ENCODE data around the gene DTWD2. TPM values are rescaled to one million over a fixed set of nuclear protein-coding genes. Genes with fewer than 3 reads are reported as not detected.

DTWD2 gene
- total and polyA plus RNA-seq, 2 of the 4 experiments (the other 2 are of a cell fraction): 1.2 to 1.8 TPM

GRCh38 chr5:118891252-118891651, 97.1 kb downstream of the DTWD2 start:
- CTCF ChIA-PET: no interaction called here
- BruUV-seq (replicated peaks): no TSS peak

More at GRCh38 chr5:118891252-118891651, 97.1 kb downstream of the DTWD2 start:
- POLR2A ChIA-PET (ENCODE audit: unreplicated experiment): no interaction called here
- H3K23ac ChIP-seq (ENCODE audit: low read depth, low read length): no peak overlapping the region
- H3K4ac ChIP-seq (ENCODE audit: low read depth, low read length): no peak overlapping the region
- H4K5ac ChIP-seq (ENCODE audit: low read depth, low read length): no peak overlapping the region
- no peaks in the 10 kb centered on the region for H4K20me1 ChIP-seq (ENCODE audit: insufficient read depth, low read length)
- no peak overlapping the region for H3K18ac ChIP-seq (ENCODE audit: low read depth, low read length)
- H4K8ac ChIP-seq (ENCODE audit: low read depth in 2 of 2, low read length in 2 of 2): no peak overlapping the region
- 0 out of 2 replicates have a peak, but pooled peaks have one; percentile 24 for ATAC-seq (ENCODE audit: low read depth)
- H2AFZ ChIP-seq (replicated peaks; ENCODE audit: low read length, poor library complexity): no peak overlapping the region
- no peaks in the 10 kb centered on the region for H3K79me1 ChIP-seq (ENCODE audit: low read depth in 1 of 2, low read length in 2 of 2)
- H3K36me3 ChIP-seq (ENCODE audit: control insufficient read depth, insufficient read depth, low read length): no peaks in the 10 kb centered on the region
- dilution Hi-C loops (cut with HindIII; ENCODE audit: low sequenced_read_pairs, unreplicated experiment) (no loop called here), intact Hi-C loops (cut with micrococcal nuclease) (no loop called here), in situ Hi-C loops (cut with MboI; ENCODE audit: low sequenced_read_pairs) (no loop called here)
- no peak overlapping the region for H3K4me3 ChIP-seq (ENCODE audit: insufficient read depth, low read depth, low read length)
- H2BK5ac ChIP-seq (ENCODE audit: low read depth, low read length, poor library complexity, severe bottlenecking): no peak overlapping the region
- H3K9me3 ChIP-seq (ENCODE audit: control insufficient read depth, insufficient read depth, low read length): no peaks in the 10 kb centered on the region
- H3K56ac ChIP-seq (ENCODE audit: extremely low read depth, insufficient read depth, low read length): no peak overlapping the region
- DNase-seq: no peak
- no peak overlapping the region for H2BK20ac ChIP-seq (ENCODE audit: low read depth, low read length)
- WGBS, 2 experiments (ENCODE audit: extremely low coverage in 2 of 2, insufficient read length in 1 of 2): no CpG with 5 or more reads among the region's 2 CpGs
- no peak overlapping the region for H3K27ac ChIP-seq (ENCODE audit: insufficient read depth, low read length)
- no peak overlapping the region for H2BK120ac ChIP-seq (ENCODE audit: low read depth, low read length)
- H2BK15ac ChIP-seq (ENCODE audit: low read depth, low read length): no peak overlapping the region
- no peak overlapping the region for H2AK9ac ChIP-seq (replicated peaks; ENCODE audit: low read depth, low read length, poor library complexity)
- no peak overlapping the region for H3K4me2 ChIP-seq (ENCODE audit: low read depth, low read length)
- H2AK5ac ChIP-seq (ENCODE audit: low read depth, low read length): no peak overlapping the region
- no peaks in the 10 kb centered on the region for H3K27me3 ChIP-seq (ENCODE audit: control insufficient read depth, insufficient read depth, low read length)
- H3K14ac ChIP-seq (replicated peaks; ENCODE audit: low read depth, low read length): no peak overlapping the region
- H3K4me1 ChIP-seq (ENCODE audit: control insufficient read depth, insufficient read depth, low read length): no peaks in the 10 kb centered on the region
- no peak overlapping the region for H4K91ac ChIP-seq (ENCODE audit: insufficient read depth, low read depth, low read length)
- no peaks in the 10 kb centered on the region for H3K9me1 ChIP-seq (ENCODE audit: insufficient read depth, low read length)
- no peak overlapping the region for H3K9ac ChIP-seq (ENCODE audit: low read depth, low read length)
- no peak for TF ChIP-seq MAZ (IDR thresholded peaks at IDR 0.05; ENCODE audit: borderline replicate concordance, low read depth, low read length)
- no peak for TF ChIP-seq BHLHE40 (IDR thresholded peaks at IDR 0.05; ENCODE audit: low read depth, low read length)
- no peak for TF ChIP-seq POLR2A (IDR thresholded peaks at IDR 0.05; ENCODE audit: low read depth, low read length)
- no peak for TF ChIP-seq CHD1 (IDR thresholded peaks at IDR 0.05; ENCODE audit: low read depth, low read length)
- TF ChIP-seq MXI1 (IDR thresholded peaks at IDR 0.05; ENCODE audit: borderline replicate concordance, low read depth, low read length): no peak
- no peak for TF ChIP-seq CEBPB (IDR thresholded peaks at IDR 0.05; ENCODE audit: low read depth, low read length)
- TF ChIP-seq SMC3 (IDR thresholded peaks at IDR 0.05; ENCODE audit: low read depth, low read length): no peak
- no peak for TF ChIP-seq RFX5 (IDR thresholded peaks at IDR 0.05; ENCODE audit: low read depth, low read length)
- no peak for TF ChIP-seq FOS (IDR thresholded peaks at IDR 0.05; ENCODE audit: low read depth, low read length)
- TF ChIP-seq CTCF (conservative IDR thresholded peaks at IDR 0.05; ENCODE audit: low read depth, low read length): no peak
